Lung (tissue), 12 donors: ENCODE data around the gene STPG1. TPM values are rescaled to one million over a fixed set of nuclear protein-coding genes. Genes with fewer than 3 reads are reported as not detected.

Experiments used
- ATAC-seq: fragments of 200-7000 bp; cut with Tn5 transposase; one replicate; pipeline ENCODE4 v1.9.1; 2020; ENCODE audit warnings: moderate number of reproducible peaks; ENCODE audit not compliant: insufficient read depth, low FRiP score
- DNase-seq, 3 donors: peaks; one replicate each; pipeline ENCODE4 v3.0.0-alpha.2; 2013 to 2017
- H3K27ac ChIP-seq, 2 donors: one replicate each; pipeline ENCODE4 v1.5.1; 2013; ENCODE audit warnings: mild to moderate bottlenecking in 2 of 2, moderate library complexity in 2 of 2, control low read depth in 1 of 2, inconsistent platforms in 1 of 2, low read depth in 1 of 2, low read length in 1 of 2
- H3K27me3 ChIP-seq, 3 donors: one replicate each; pipeline ENCODE4 v1.5.1; 2013; ENCODE audit warnings: low read length in 2 of 3; ENCODE audit not compliant: control insufficient read depth in 3 of 3, insufficient read depth in 3 of 3
- H3K36me3 ChIP-seq, 4 donors: one replicate each; pipeline ENCODE4 v1.5.1; 2013; ENCODE audit warnings: low read length in 4 of 4, mild to moderate bottlenecking in 1 of 4, moderate library complexity in 1 of 4; ENCODE audit not compliant: control insufficient read depth in 4 of 4, insufficient read depth in 4 of 4
- H3K4me1 ChIP-seq, 5 donors: one replicate each; pipeline ENCODE4 v1.5.1; 2013; ENCODE audit warnings: low read length in 5 of 5, mild to moderate bottlenecking in 2 of 5, moderate library complexity in 1 of 5; ENCODE audit not compliant: control insufficient read depth in 5 of 5, insufficient read depth in 5 of 5
- H3K4me3 ChIP-seq: one replicate; pipeline ENCODE4 v1.5.1; 2013; ENCODE audit warnings: mild to moderate bottlenecking, control low read depth, moderate library complexity
- H3K9ac ChIP-seq, 2 donors: one replicate each; pipeline ENCODE4 v1.5.1; 2013; ENCODE audit warnings: low read length in 2 of 2, control low read depth in 1 of 2; ENCODE audit not compliant: insufficient read depth in 1 of 2
- H3K9me3 ChIP-seq, 4 donors: one replicate each; pipeline ENCODE4 v1.5.1; 2013; ENCODE audit warnings: low read length in 3 of 4, mild to moderate bottlenecking in 1 of 4, moderate library complexity in 1 of 4; ENCODE audit not compliant: control insufficient read depth in 4 of 4, insufficient read depth in 3 of 4
- WGBS, 2 donors: extraction: QIAGEN DNeasy Blood & Tissue Kit; methylation state at CpG; one replicate each; pipeline ENCODE4 v1.1.7; 2013; 5-methylcytosine and 5-hydroxymethylcytosine counted together
- polyA plus RNA-seq, 2 donors: library from polyadenylated mRNA; stranded (reverse); fragments of 200-250 nt; gene quantifications; one replicate each; pipeline ENCODE4 v1.2.1, GENCODE V29; 2013
- total RNA-seq, 2 donors: library from RNA; depleted of rRNA in 1 of 2; stranded (reverse); fragments of >200 nt in 1 of 2; gene quantifications; one replicate each; pipeline ENCODE4 v1.2.1, GENCODE V29; 2014 to 2021
- TF ChIP-seq, protein P1 (sequence below): IDR thresholded peaks from 2 replicates; pipeline ENCODE4 v1.5.1; 2012; ENCODE audit warnings: mild to moderate bottlenecking; ENCODE audit errors: control extremely low read depth, extremely low read depth
- donor health status: control.
- donor health status: control.
- donor health status: Bipolar disorder and iron deficiency.
- donor health status: healthy.
- donor health status: DM: yes; HTN: yes; CAD: no.

STPG1 gene
- total and polyA plus RNA-seq, 4 donors: 6.7 to 13.5 (median 9.8) TPM

DNA sequence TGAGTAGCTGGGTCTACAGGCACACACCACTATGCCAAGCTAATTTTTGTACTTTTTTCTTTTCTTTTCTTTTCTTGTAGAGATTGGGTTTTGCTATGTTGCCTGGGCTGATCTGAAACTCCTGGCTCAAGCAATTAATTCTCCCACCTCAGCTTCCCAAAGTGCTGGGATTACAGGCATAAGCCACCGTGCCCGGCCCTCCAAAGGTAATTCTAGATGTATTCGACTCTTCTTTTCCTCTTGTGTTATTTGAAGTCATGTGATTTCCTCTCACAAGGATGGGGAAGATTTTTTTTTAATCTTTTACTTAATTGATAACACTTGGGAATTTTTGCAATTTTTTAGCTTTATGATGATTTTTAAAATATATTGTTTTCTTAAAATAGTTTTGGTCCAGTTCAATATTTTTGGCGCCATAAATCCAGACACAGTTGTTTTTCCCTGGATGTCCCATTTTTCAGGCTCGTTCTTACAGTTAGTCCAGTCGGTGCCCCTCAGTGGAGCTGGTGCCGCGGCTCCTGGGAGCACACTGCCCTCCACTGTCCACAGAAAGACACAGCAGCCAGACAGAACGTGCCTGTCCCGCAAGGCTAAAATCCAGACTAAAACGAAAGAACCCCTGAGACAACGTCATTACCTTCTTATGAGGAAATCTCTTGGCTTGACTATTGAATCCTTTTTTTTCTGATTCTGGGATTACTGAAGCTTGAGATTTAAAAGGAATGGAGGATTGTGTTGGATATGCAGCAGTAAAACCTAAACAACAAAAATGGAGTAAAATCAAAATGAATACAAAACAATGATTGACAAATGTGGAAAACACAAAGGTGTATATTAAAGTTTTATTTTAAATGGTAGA lies 22.4 kb downstream of the STPG1 start:
- WGBS, 2 donors: 11 to 12% methylated on average over 12 of the region's 12 CpGs
- peak overlapping the region in 1 of 2 donors; percentile 22 for H3K27ac ChIP-seq
- no peak overlapping the region for H3K4me3 ChIP-seq
- no peak overlapping the region for H3K9ac ChIP-seq
- H3K4me1 ChIP-seq: peaks cover 0 to 16% (median 8%) of the 10 kb centered on the region in 5 donors
- TF ChIP-seq, protein P1, sequence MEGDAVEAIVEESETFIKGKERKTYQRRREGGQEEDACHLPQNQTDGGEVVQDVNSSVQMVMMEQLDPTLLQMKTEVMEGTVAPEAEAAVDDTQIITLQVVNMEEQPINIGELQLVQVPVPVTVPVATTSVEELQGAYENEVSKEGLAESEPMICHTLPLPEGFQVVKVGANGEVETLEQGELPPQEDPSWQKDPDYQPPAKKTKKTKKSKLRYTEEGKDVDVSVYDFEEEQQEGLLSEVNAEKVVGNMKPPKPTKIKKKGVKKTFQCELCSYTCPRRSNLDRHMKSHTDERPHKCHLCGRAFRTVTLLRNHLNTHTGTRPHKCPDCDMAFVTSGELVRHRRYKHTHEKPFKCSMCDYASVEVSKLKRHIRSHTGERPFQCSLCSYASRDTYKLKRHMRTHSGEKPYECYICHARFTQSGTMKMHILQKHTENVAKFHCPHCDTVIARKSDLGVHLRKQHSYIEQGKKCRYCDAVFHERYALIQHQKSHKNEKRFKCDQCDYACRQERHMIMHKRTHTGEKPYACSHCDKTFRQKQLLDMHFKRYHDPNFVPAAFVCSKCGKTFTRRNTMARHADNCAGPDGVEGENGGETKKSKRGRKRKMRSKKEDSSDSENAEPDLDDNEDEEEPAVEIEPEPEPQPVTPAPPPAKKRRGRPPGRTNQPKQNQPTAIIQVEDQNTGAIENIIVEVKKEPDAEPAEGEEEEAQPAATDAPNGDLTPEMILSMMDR: peak; percentile 96
- no peaks in the 10 kb centered on the region for H3K36me3 ChIP-seq
- DNase-seq: peak; percentile 86 to 87 (median 87)
- no peaks in the 10 kb centered on the region for H3K27me3 ChIP-seq
- peak; percentile 91 for ATAC-seq
- no peaks in the 10 kb centered on the region for H3K9me3 ChIP-seq

DNA sequence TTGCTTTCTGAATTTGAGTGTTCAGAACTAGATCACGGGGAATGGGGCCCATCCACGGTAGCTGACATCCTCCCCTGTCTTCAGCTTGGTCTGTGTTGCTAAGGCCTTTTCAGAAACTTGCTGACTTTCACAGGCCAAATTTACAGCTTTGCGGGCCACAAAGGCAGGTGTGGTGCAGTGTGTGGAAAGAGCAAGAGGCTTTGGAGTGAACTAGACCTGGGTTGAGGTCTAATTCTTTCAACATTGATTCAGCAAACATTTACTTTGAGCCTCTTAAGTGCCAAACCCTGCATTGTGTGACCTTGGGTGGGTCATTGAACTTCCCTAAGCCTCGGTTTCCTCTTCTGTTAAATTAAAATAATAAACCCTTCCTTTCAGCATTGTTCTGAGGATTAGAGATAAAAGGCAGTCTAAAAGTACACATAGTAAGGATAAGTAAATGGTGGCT lies 24.3 kb downstream of the STPG1 start:
- no peak overlapping the region for H3K4me3 ChIP-seq
- WGBS, 2 donors: 69 to 90% methylated on average over 4 of the region's 4 CpGs
- peaks cover 0 to 21% (median 8%) of the 10 kb centered on the region in 5 donors for H3K4me1 ChIP-seq
- DNase-seq (no peak), ATAC-seq (no peak)
- H3K36me3 ChIP-seq: no peaks in the 10 kb centered on the region
- no peak overlapping the region for H3K27ac ChIP-seq
- no peak overlapping the region for H3K9ac ChIP-seq
- TF ChIP-seq, protein P1: no peak
- H3K9me3 ChIP-seq: no peaks in the 10 kb centered on the region
- no peaks in the 10 kb centered on the region for H3K27me3 ChIP-seq

DNA sequence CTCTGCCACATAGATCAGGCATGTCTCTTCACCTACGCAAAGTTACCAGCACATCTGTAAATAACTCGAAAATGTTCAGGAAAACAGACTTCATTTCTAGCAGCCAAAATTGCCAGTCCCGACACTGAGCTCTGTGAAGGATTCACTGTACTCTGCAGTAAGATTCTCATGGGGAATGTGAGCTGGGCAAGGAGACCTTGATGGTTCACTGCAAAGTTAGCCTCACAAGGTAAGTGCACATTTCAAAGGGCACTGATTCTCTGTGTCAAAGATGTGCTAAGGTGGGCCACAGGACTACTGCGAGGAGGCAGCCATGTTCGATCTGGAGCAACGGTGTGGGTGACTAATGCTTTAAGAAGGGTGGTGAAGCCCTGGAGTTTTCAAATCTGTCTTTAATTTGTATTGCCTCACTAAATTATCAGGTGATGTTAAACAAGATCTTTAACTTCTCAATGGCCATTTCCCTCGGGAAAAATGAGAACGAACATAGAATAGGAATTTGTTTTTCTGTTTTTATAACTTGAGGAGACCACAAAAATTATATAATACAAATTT lies 25.2 kb downstream of the STPG1 start:
- H3K9ac ChIP-seq: no peak overlapping the region
- TF ChIP-seq, protein P1: no peak
- ATAC-seq (no peak), DNase-seq (no peak)
- no peak overlapping the region for H3K27ac ChIP-seq
- no peak overlapping the region for H3K4me3 ChIP-seq
- no peaks in the 10 kb centered on the region for H3K36me3 ChIP-seq
- WGBS, 2 donors: 94 to 95% methylated on average over 8 of the region's 8 CpGs
- H3K9me3 ChIP-seq: no peaks in the 10 kb centered on the region
- H3K4me1 ChIP-seq: peaks cover 0 to 21% (median 10%) of the 10 kb centered on the region in 5 donors
- no peaks in the 10 kb centered on the region for H3K27me3 ChIP-seq
